Common myeloid progenitor, CD34-positive (primary cell): ENCODE data around the gene SLC22A14.

Experiments
- CTCF ChIA-PET: fragments of 350-600 bp; sonication (Branson Sonifier 250); formaldehyde crosslinking; loops from one replicate; lab custom pipeline; 2021; ENCODE audit warnings: antibody characterized with exemption; lab: Charles Lee
- POLR2A ChIA-PET: fragments of 350-600 bp; sonication (Branson Sonifier 250); formaldehyde crosslinking; loops from one replicate; lab custom pipeline; 2021; ENCODE audit warnings: antibody characterized with exemption; lab: Charles Lee
- DNase-seq, 3 donors: peaks; one replicate each; pipeline versions ENCODE4 v3.0.0 to v3.0.0-alpha.2; 2013
- H3K27ac ChIP-seq, 2 experiments: 1 replicate in 1 of 2; 2 replicates in 1 of 2; pipeline ENCODE4 v1.7.0; 2013; ENCODE audit warnings: inconsistent platforms in 2 of 2, low read length in 2 of 2, mild to moderate bottlenecking in 2 of 2, low read depth in 1 of 2, moderate library complexity in 1 of 2; ENCODE audit not compliant: severe bottlenecking in 2 of 2, insufficient read depth in 1 of 2, poor library complexity in 1 of 2
- H3K27me3 ChIP-seq, 5 experiments: replicated peaks in 2 of 5; 1 replicate in 3 of 5; 2 replicates in 2 of 5; pipeline versions ENCODE4 v1.6.1 to v1.7.0; 2013; ENCODE audit warnings: low read length in 4 of 5, mild to moderate bottlenecking in 2 of 5, moderate library complexity in 2 of 5, inconsistent platforms in 1 of 5; ENCODE audit not compliant: insufficient read depth in 5 of 5, control insufficient read depth in 4 of 5
- H3K36me3 ChIP-seq, 4 experiments: 1 replicate in 2 of 4; 2 replicates in 2 of 4; pipeline versions ENCODE4 v1.6.1 to v1.7.0; 2013; ENCODE audit warnings: low read length in 3 of 4, control low read depth in 1 of 4, mild to moderate bottlenecking in 1 of 4; ENCODE audit not compliant: control insufficient read depth in 4 of 4, insufficient read depth in 4 of 4
- H3K4me1 ChIP-seq, 4 experiments: 1 replicate in 3 of 4; 2 replicates in 1 of 4; pipeline versions ENCODE4 v1.6.1 to v1.7.1; 2013; ENCODE audit warnings: low read length in 3 of 4, mild to moderate bottlenecking in 3 of 4, control low read depth in 1 of 4, inconsistent platforms in 1 of 4, moderate library complexity in 1 of 4; ENCODE audit not compliant: control insufficient read depth in 4 of 4, insufficient read depth in 4 of 4; ENCODE audit errors: control extremely low read depth in 1 of 4
- H3K4me3 ChIP-seq, 7 experiments: 1 replicate in 4 of 7; 2 replicates in 3 of 7; pipeline versions ENCODE4 v1.5.1 to v1.7.0; 2013; ENCODE audit warnings: mild to moderate bottlenecking in 7 of 7, low read length in 6 of 7, moderate library complexity in 6 of 7, inconsistent platforms in 2 of 7, low read depth in 2 of 7, control low read depth in 1 of 7; ENCODE audit not compliant: insufficient read depth in 4 of 7, control insufficient read depth in 1 of 7; ENCODE audit errors: extremely low read depth in 1 of 7
- H3K9me3 ChIP-seq, 5 experiments: 1 replicate in 4 of 5; 2 replicates in 1 of 5; pipeline versions ENCODE4 v1.6.1 to v1.7.1; 2013; ENCODE audit warnings: low read length in 4 of 5, mild to moderate bottlenecking in 2 of 5, inconsistent platforms in 1 of 5, low read depth in 1 of 5, moderate library complexity in 1 of 5; ENCODE audit not compliant: control insufficient read depth in 4 of 5, insufficient read depth in 2 of 5; ENCODE audit errors: control extremely low read depth in 1 of 5
- WGBS: methylation state at CpG from one replicate; pipeline ENCODE4 v1.1.5; 2013; ENCODE audit not compliant: insufficient coverage; 5-methylcytosine and 5-hydroxymethylcytosine counted together

SLC22A14 gene

GRCh38 chr3:38260474-38260873 is 21.6 kb upstream of the SLC22A14 start:
- Histone ChIP-seq H3K9me3 (no peaks in the 10 kb centered on the region), H3K27ac (no peak overlapping the region), H3K4me3 (no peak overlapping the region), H3K36me3 (peaks cover 0 to 7% (median 3%) of the 10 kb centered on the region in 4 experiments), H3K4me1 (peaks cover 1 to 30% (median 12%) of the 10 kb centered on the region in 4 experiments), H3K27me3 (no peaks in the 10 kb centered on the region)
- no peak for DNase-seq
- ChIA-PET CTCF (interaction anchor here (0.7 kb wide), 1 partner anchor 133 kb away, joined by 3 read pairs; no protein-coding TSS in a partner anchor), POLR2A (no interaction called here)
- no CpG with 5 or more reads among the region's 2 CpGs for WGBS

- H3K27ac ChIP-seq = no peak overlapping the region
- no peaks in the 10 kb centered on the region for H3K27me3 ChIP-seq
- 0% methylated on average over 1 of the region's 1 CpG for WGBS
- no peaks in the 10 kb centered on the region for H3K9me3 ChIP-seq
- peak overlapping the region in 1 of 7 experiments; percentile 4 for H3K4me3 ChIP-seq
- peaks cover 8 to 58% (median 41%) of the 10 kb centered on the region in 4 experiments for H3K4me1 ChIP-seq
- ChIA-PET POLR2A (no interaction called here), CTCF (no interaction called here)
- DNase-seq = no peak
- H3K36me3 ChIP-seq = peaks cover 0 to 6% (median 2%) of the 10 kb centered on the region in 4 experiments
Observed at GRCh38 chr3:38264353-38264771, 17.7 kb upstream of the SLC22A14 start.

- CTCF ChIA-PET = no interaction called here
- WGBS = 100% methylated on average over 1 of the region's 1 CpG
- Histone ChIP-seq H3K27me3 (no peaks in the 10 kb centered on the region), H3K4me1 (peaks cover 8 to 55% (median 40%) of the 10 kb centered on the region in 4 experiments), H3K27ac (no peak overlapping the region), H3K9me3 (no peaks in the 10 kb centered on the region), H3K36me3 (peaks cover 0 to 6% (median 2%) of the 10 kb centered on the region in 4 experiments), H3K4me3 (no peak overlapping the region)
- no peak for DNase-seq
- POLR2A ChIA-PET = no interaction called here
Observed at GRCh38 chr3:38264779-38265178, 17.3 kb upstream of the SLC22A14 start.

- Histone ChIP-seq H3K36me3 (peaks cover 0 to 4% (median 2%) of the 10 kb centered on the region in 4 experiments), H3K4me3 (peak within 1 kb of the TSS in 1 of 7 experiments; percentile 7), H3K27ac (peak within 1 kb of the TSS in 1 of 2 experiments; percentile 27), H3K9me3 (no peaks in the 10 kb centered on the region), H3K27me3 (no peaks in the 10 kb centered on the region), H3K4me1 (peaks cover 8 to 50% (median 37%) of the 10 kb centered on the region in 4 experiments)
- POLR2A ChIA-PET = no interaction called here
- 98% methylated on average over 8 of the region's 9 CpGs for WGBS
- CTCF ChIA-PET = no interaction called here
- DNase-seq = no peak
Observed at GRCh38 chr3:38265604-38266307, 16.3 kb upstream of the SLC22A14 start, which contains the start of gene SLC22A13. Gene SLC22A13, plus strand, starts transcription at chr3:38265812. Its CDS starts 49 bp downstream, at chr3:38265861.

- Histone ChIP-seq H3K27me3 (no peaks in the 10 kb centered on the region), H3K4me1 (peaks cover 8 to 50% (median 37%) of the 10 kb centered on the region in 4 experiments), H3K9me3 (no peaks in the 10 kb centered on the region), H3K4me3 (peak overlapping the region in 1 of 7 experiments; percentile 7), H3K27ac (peak overlapping the region in 1 of 2 experiments; percentile 27), H3K36me3 (no peaks in the 10 kb centered on the region)
- CTCF ChIA-PET = no interaction called here
- WGBS = 100% methylated on average over 1 of the region's 1 CpG
- no peak for DNase-seq
- POLR2A ChIA-PET = no interaction called here
Observed at GRCh38 chr3:38266810-38267209, 15.3 kb upstream of the SLC22A14 start.

GRCh38 chr3:38267662-38268061 is 14.4 kb upstream of the SLC22A14 start:
- H3K27ac ChIP-seq = peak overlapping the region; percentile 11 to 47
- 0% methylated on average over 1 of the region's 2 CpGs for WGBS

GRCh38 chr3:38268087-38268486 is 14.0 kb upstream of the SLC22A14 start:
- no peaks in the 10 kb centered on the region for H3K9me3 ChIP-seq
- ChIA-PET POLR2A (no interaction called here), CTCF (no interaction called here)
- H3K4me3 ChIP-seq = peak overlapping the region in 3 of 7 experiments; percentile 1 to 55 (median 30)
- peaks cover 8 to 50% (median 37%) of the 10 kb centered on the region in 4 experiments for H3K4me1 ChIP-seq
- DNase-seq = peak; percentile 12 to 71 (median 64)
- no peak overlapping the region for H3K27ac ChIP-seq
- H3K36me3 ChIP-seq = no peaks in the 10 kb centered on the region
- WGBS = 18% methylated on average over 4 of the region's 5 CpGs
- no peaks in the 10 kb centered on the region for H3K27me3 ChIP-seq

More at GRCh38 chr3:38267662-38268061, 14.4 kb upstream of the SLC22A14 start:
- Histone ChIP-seq H3K4me1 (peaks cover 8 to 50% (median 37%) of the 10 kb centered on the region in 4 experiments), H3K27me3 (no peaks in the 10 kb centered on the region), H3K36me3 (no peaks in the 10 kb centered on the region), H3K4me3 (peak overlapping the region in 3 of 7 experiments; percentile 5 to 23 (median 20)), H3K9me3 (no peaks in the 10 kb centered on the region)
- ChIA-PET POLR2A (no interaction called here), CTCF (no interaction called here)
- peak; percentile 8 to 63 (median 48) for DNase-seq
